ENCODE measurements around the gene PAIP2.
"Not testable (repeated sequence)": the region's sequence is repeated elsewhere in the genome, so short reads cannot be mapped to it uniquely, and the experiment has no call there.

PAIP2 gene

GRCh38 chr5:139354186-139354585 is 12.5 kb downstream of the PAIP2 start:
- no peak for DNase-seq (ENCODE audit: low read depth)
- no peak for TF ChIP-seq CTCF (IDR thresholded peaks at IDR 0.05; ENCODE audit: insufficient read depth, low read depth, low read length, missing control alignments)
- no peak overlapping the region for H3K4me3 ChIP-seq (ENCODE audit: low read depth, low read length)

- H3K4me3 ChIP-seq (ENCODE audit: low read depth, low read length); DNase-seq (ENCODE audit: low read depth): not testable (repeated sequence)
These were observed 14.2 kb downstream of the PAIP2 start for GRCh38 chr5:139355900-139356299.

GRCh38 chr5:139358064-139358463 is 16.4 kb downstream of the PAIP2 start:
- no peak for DNase-seq (ENCODE audit: low read depth)
- H3K4me3 ChIP-seq (ENCODE audit: low read depth, low read length): no peak overlapping the region
- TF ChIP-seq CTCF (IDR thresholded peaks at IDR 0.05; ENCODE audit: insufficient read depth, low read depth, low read length, missing control alignments): no peak

- H3K4me3 ChIP-seq (ENCODE audit: low read depth, low read length): no peak overlapping the region
- no peak for TF ChIP-seq CTCF (IDR thresholded peaks at IDR 0.05; ENCODE audit: insufficient read depth, low read depth, low read length, missing control alignments)
- no peak for DNase-seq (ENCODE audit: low read depth)
These were observed 18.7 kb downstream of the PAIP2 start for GRCh38 chr5:139360384-139360783.

GRCh38 chr5:139361835-139362429 is 20.3 kb downstream of the PAIP2 start:
- TF ChIP-seq CTCF (IDR thresholded peaks at IDR 0.05; ENCODE audit: insufficient read depth, low read depth, low read length, missing control alignments): no peak
- DNase-seq (ENCODE audit: low read depth): no peak
- no peak overlapping the region for H3K4me3 ChIP-seq (ENCODE audit: low read depth, low read length)

- TF ChIP-seq CTCF (IDR thresholded peaks at IDR 0.05; ENCODE audit: insufficient read depth, low read depth, low read length, missing control alignments): no peak
- H3K4me3 ChIP-seq (ENCODE audit: low read depth, low read length): no peak overlapping the region
- peak; percentile 32 for DNase-seq (ENCODE audit: low read depth)
These were observed 22.3 kb downstream of the PAIP2 start for GRCh38 chr5:139363937-139364336.

- no peak overlapping the region for H3K4me3 ChIP-seq (ENCODE audit: low read depth, low read length)
- no peak for DNase-seq (ENCODE audit: low read depth)
- no peak for TF ChIP-seq CTCF (IDR thresholded peaks at IDR 0.05; ENCODE audit: insufficient read depth, low read depth, low read length, missing control alignments)
These were observed 22.8 kb downstream of the PAIP2 start for GRCh38 chr5:139364466-139364865.
